Activated naive CD8-positive, alpha-beta T cell treated with anti-CD3 and anti-CD28 coated beads, Interleukin-2, amount 10 ng/mL, durations not matched to agents 7 days and 5 days (primary cell): ENCODE results near the gene FNDC4. TPM values are rescaled to one million over a fixed set of nuclear protein-coding genes. Genes with fewer than 3 reads are reported as not detected.
"Not testable (repeated sequence)": the region's sequence is repeated elsewhere in the genome, so short reads cannot be mapped to it uniquely, and the experiment has no call there.

ENCODE experiments used
- ATAC-seq: fragments of 150-1000 bp; cut with Tn5 transposase; one replicate; pipeline ENCODE4 v1.10.0; 2021; ENCODE audit warnings: low read depth, moderate library complexity
- POLR2A ChIA-PET: fragments of 350-600 bp; sonication (Branson Sonifier 250); formaldehyde crosslinking; loops from one replicate; lab custom pipeline; 2021; ENCODE audit warnings: antibody characterized with exemption; lab: Charles Lee
- DNase-seq: peaks from one replicate; pipeline ENCODE4 v3.0.0; 2021
- H3K27ac Mint-ChIP-seq: one replicate; pipeline ENCODE4 v1.8.0; 2022; ENCODE audit warnings: mild to moderate bottlenecking, mixed read lengths
- H3K27me3 Mint-ChIP-seq: one replicate; pipeline ENCODE4 v1.8.0; 2022; ENCODE audit warnings: mild to moderate bottlenecking, moderate library complexity, mixed read lengths
- H3K36me3 Mint-ChIP-seq: one replicate; pipeline ENCODE4 v1.8.0; 2021; ENCODE audit warnings: mild to moderate bottlenecking, mixed read lengths
- H3K4me1 Mint-ChIP-seq: one replicate; pipeline ENCODE4 v1.8.0; 2021; ENCODE audit warnings: mixed read lengths
- H3K4me3 Mint-ChIP-seq: one replicate; pipeline ENCODE4 v1.8.0; 2022; ENCODE audit warnings: mild to moderate bottlenecking, moderate library complexity, mixed read lengths
- H3K9me3 Mint-ChIP-seq: one replicate; pipeline ENCODE4 v1.8.0; 2021; ENCODE audit warnings: mixed read lengths
- total RNA-seq, 2 experiments: library from RNA; stranded (reverse); gene quantifications; one replicate each; pipeline ENCODE4 v1.2.3, GENCODE V29; 2021

The FNDC4 gene, protein sequence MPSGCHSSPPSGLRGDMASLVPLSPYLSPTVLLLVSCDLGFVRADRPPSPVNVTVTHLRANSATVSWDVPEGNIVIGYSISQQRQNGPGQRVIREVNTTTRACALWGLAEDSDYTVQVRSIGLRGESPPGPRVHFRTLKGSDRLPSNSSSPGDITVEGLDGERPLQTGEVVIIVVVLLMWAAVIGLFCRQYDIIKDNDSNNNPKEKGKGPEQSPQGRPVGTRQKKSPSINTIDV
- total RNA-seq, result not detected

DNA sequence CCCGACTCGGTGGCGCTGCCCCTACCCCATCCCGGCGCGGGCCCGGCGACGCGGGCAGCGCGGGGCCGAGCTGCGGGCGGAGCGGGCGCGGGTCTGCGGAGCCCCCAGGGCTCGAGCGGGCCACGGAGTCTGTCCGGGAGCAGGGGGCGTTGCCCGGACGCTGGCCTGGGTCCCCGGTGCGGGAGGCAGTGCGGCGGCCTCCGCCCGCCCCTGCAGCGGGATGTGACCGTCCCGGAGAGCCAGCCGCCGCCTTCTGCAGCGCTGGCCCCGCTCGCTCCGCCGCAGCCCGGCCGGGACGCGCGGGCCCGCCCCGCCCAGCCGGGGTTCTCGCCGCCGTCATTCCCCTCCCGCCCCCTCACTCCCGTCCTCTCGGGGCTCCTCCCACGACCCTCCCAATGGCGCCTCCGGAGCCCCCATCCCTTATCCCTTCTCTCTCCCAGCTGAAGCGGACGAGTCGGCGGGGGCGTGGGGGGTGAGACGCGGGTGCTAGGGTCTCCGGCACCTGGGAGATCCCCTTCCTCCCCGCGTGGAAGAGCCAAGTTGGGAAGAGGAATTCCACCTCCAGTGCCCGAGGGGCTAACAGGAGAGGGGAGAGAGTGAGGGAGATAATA is at the start of gene FNDC4:
TSS of gene FNDC4 (minus strand) at position 257 of the 611 bp plus-strand sequence. CDS start 521 bp downstream, outside the sequence.
- Mint-ChIP-seq H3K4me3 (peak within 1 kb of the TSS; percentile 74), H3K4me1 (peaks cover 17% of the 10 kb centered on the region), H3K9me3 (no peaks in the 10 kb centered on the region), H3K36me3 (no peaks in the 10 kb centered on the region), H3K27ac (no peak within 1 kb of the TSS), H3K27me3 (peaks cover 55% of the 10 kb centered on the region)
- DNase-seq (peak; percentile 46), ATAC-seq (peak; percentile 73)
- POLR2A ChIA-PET, result interaction anchor here (1.0 kb wide), 1 partner anchor 116 kb away, joined by 3 read pairs; no protein-coding TSS in a partner anchor

DNA sequence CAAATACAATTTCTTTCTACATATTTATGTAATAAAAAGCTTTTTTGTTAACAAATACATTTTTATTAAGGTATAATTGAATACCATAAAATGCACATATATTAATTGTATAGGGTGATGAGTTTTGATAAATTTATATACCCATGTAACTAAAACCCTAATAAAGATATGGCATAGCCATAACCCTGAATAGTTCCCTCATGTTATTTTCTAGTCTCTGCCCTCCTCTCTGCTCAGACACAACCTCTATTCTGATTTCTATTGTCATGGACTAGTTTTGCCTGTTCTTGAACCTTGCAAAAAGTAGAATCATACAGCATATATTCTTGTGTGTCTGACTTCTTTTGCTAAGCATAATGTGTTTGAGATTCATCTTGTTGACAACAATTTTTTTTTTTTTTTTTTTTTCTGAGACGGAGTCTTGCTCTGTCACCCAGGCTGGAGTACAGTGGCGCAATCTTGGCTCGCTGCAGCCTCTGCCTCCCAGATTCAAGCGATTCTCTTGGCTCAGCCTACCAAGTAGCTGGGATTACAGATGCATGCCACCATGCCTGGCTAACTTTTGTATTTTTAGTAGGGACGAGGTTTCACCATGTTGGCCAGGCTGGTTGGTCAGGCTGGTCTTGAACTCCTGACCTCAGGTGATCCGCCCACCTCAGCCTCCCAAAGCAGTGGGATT is 49.3 kb upstream of the FNDC4 start:
- Mint-ChIP-seq H3K4me3 (no peak overlapping the region), H3K9me3 (peaks cover 2% of the 10 kb centered on the region), H3K27me3 (peaks cover 5% of the 10 kb centered on the region), H3K36me3 (no peaks in the 10 kb centered on the region), H3K27ac (no peak overlapping the region), H3K4me1 (no peaks in the 10 kb centered on the region)
- ATAC-seq (no peak), DNase-seq (no peak)
- POLR2A ChIA-PET, result interaction anchor here (0.7 kb wide), 1 partner anchor 1245 kb away, joined by 4 read pairs; no protein-coding TSS in a partner anchor

DNA sequence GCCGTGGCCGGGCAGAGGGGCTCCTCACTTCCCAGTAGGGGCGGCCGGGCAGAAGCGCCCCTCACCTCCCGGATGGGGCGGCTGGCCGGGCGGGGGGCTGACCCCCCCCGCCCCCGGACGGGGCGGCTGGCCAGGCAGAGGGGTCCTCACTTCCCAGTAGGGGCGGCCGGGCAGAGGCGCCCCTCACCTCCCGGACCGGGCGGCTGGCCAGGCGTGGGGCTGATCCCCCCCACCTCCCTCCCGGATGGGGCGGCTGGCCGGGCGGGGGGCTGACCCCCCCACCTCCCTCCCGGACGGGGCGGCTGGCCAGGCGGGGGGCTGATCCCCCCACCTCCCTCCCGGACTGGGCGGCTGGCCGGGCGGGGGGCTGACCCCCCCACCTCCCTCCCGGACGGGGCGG is 44.6 kb upstream of the FNDC4 start:
- H3K4me3 Mint-ChIP-seq, H3K9me3 Mint-ChIP-seq, POLR2A ChIA-PET, H3K4me1 Mint-ChIP-seq, ATAC-seq, H3K27ac Mint-ChIP-seq, H3K36me3 Mint-ChIP-seq, DNase-seq: not testable (repeated sequence)
- peaks cover 15% of the 10 kb centered on the region for H3K27me3 Mint-ChIP-seq

DNA sequence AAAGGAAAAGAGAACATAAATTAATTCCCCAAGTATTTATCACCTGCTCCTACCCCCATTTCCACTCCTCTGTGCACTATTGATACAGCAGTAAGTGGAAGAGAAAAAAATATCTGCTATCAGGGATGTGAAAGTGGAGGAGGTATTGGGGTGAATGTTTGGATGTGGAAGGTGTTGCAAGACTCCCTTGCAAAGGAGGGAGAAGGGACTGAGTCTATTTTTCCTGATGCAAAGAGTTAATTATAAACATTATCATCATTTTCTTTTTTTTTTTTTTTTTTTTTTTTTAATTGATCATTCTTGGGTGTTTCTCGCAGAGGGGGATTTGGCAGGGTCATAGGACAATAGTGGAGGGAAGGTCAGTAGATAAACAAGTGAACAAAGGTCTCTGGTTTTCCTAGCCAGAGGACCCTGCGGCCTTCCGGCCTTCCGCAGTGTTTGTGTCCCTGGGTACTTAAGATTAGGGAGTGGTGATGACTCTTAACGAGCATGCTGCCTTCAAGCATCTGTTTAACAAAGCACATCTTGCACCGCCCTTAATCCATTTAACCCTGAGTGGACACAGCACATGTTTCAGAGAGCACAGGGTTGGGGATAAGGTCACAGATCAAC is 43.9 kb upstream of the FNDC4 start:
- not testable (repeated sequence) for H3K4me3 Mint-ChIP-seq, ATAC-seq

DNA sequence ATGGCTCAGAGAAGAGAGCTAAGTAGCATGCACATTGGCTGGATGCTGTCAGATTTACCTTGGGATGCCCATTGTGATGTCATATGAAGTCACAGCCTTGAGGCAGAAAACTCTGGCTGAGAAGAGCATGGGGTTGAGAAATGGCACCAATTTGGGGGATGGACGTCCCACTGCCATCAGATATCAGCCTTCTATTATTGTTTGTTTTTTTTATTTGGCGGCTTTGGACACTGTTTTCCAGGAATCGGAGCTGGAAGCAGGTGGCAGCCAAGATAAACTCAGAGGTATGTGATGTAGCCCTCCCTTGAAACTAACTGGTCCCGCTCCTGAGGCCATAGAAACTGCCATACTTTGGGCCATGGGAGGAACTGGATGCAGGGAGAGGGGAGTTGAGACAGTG is 42.3 kb upstream of the FNDC4 start:
- DNase-seq, result no peak
- Mint-ChIP-seq H3K4me3 (no peak overlapping the region), H3K9me3 (no peaks in the 10 kb centered on the region), H3K27me3 (peaks cover 13% of the 10 kb centered on the region), H3K27ac (no peak overlapping the region), H3K4me1 (no peaks in the 10 kb centered on the region), H3K36me3 (no peaks in the 10 kb centered on the region)
- POLR2A ChIA-PET, result no interaction called here
- no peak for ATAC-seq

More for the DNA sequence above, 43.9 kb upstream of the FNDC4 start:
- H3K4me1 Mint-ChIP-seq, DNase-seq, H3K36me3 Mint-ChIP-seq, H3K9me3 Mint-ChIP-seq, H3K27ac Mint-ChIP-seq, POLR2A ChIA-PET: not testable (repeated sequence)
- H3K27me3 Mint-ChIP-seq, result peaks cover 16% of the 10 kb centered on the region

GRCh38 chr2:27531983-27532382 is 37.0 kb upstream of the FNDC4 start:
- ATAC-seq, result no peak
- Mint-ChIP-seq H3K27me3 (peaks cover 18% of the 10 kb centered on the region), H3K4me3 (no peak overlapping the region), H3K9me3 (no peaks in the 10 kb centered on the region), H3K27ac (no peak overlapping the region), H3K4me1 (peaks cover 3% of the 10 kb centered on the region), H3K36me3 (no peaks in the 10 kb centered on the region)
- DNase-seq, result no peak
- POLR2A ChIA-PET, result no interaction called here

DNA sequence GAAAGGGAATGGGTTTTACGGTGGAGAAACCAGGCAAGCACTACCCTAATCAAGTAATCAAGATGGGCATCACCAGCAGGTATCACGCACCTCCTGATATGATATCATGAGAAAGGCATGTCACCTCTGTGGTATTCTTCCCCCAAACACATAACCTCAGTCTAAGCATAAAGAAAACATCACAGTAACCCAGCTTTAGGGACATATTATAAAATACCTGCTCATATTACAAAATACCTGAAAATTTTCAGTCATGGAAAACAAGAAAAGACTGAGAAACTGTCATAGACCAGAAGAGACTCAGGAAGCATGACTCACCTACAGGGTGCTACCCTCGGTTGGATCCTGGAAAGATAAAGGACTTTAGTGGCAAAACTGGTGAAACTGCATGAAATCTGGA is 32.2 kb upstream of the FNDC4 start:
- Mint-ChIP-seq H3K36me3 (no peaks in the 10 kb centered on the region), H3K9me3 (no peaks in the 10 kb centered on the region)
- POLR2A ChIA-PET, result no interaction called here

DNA sequence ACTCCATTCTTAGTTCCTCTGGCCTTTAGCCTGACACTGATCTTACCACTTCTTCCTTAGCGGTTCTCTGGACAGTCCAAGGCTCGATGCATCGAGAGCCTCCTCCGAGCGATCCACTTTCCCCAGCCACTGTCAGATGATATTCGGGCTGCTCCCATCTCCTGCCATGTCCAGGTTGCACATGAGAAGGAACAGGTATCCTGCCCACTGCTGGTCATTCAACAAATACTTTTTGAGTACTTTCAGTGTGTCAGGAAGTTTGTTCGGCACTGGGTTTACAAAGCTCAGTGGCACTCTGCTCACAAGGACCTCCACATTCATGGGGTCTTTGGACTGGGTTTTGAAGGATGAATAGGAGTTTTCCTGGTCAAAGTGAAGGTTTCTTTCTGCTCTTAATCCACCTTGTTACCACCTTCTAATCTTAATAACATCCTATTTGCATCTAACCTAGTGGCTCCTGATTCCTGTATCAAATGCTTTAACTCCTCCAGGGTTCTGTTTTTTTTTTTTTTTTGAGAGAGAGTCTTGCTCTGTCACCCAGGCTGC is 27.5 kb upstream of the FNDC4 start:
- Mint-ChIP-seq H3K27ac (no peak overlapping the region), H3K36me3 (no peaks in the 10 kb centered on the region), H3K27me3 (peaks cover 5% of the 10 kb centered on the region), H3K4me3 (no peak overlapping the region), H3K9me3 (no peaks in the 10 kb centered on the region), H3K4me1 (peaks cover 3% of the 10 kb centered on the region)
- no peak for ATAC-seq
- POLR2A ChIA-PET, result no interaction called here
- no peak for DNase-seq

More for the DNA sequence above, 32.2 kb upstream of the FNDC4 start:
- no peak overlapping the region for H3K27ac Mint-ChIP-seq
- H3K4me1 Mint-ChIP-seq, result peaks cover 3% of the 10 kb centered on the region
- DNase-seq, result no peak
- no peak overlapping the region for H3K4me3 Mint-ChIP-seq
- ATAC-seq, result no peak
- H3K27me3 Mint-ChIP-seq, result peaks cover 10% of the 10 kb centered on the region

- peaks cover 8% of the 10 kb centered on the region for H3K27me3 Mint-ChIP-seq
- H3K36me3 Mint-ChIP-seq, result no peaks in the 10 kb centered on the region
- POLR2A ChIA-PET, result interaction anchor here (0.7 kb wide), 1 partner anchor 38 kb away, joined by 3 read pairs; no protein-coding TSS in a partner anchor
- H3K4me1 Mint-ChIP-seq, result no peaks in the 10 kb centered on the region
- ATAC-seq (no peak), DNase-seq (no peak)
- H3K9me3 Mint-ChIP-seq, result no peaks in the 10 kb centered on the region
- H3K27ac Mint-ChIP-seq, result no peak overlapping the region
- no peak overlapping the region for H3K4me3 Mint-ChIP-seq
Observed at GRCh38 chr2:27520316-27520715, 25.3 kb upstream of the FNDC4 start.

DNA sequence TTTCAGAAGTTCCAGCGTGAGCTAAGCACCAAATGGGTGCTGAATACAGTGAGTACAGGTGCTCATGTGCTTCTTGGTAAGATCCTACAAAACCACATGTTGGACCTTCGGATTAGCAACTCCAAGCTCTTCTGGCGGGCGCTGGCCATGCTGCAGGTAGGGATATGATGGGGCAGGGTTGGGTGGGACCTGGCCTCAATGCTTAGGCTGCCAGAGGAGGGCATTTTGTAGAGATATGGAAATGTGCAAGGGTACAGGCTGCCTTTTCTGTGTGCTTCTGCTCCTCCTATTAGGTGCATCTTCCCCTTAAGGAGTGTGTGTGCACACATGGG is 23.7 kb upstream of the FNDC4 start:
- H3K4me3 Mint-ChIP-seq, result no peak overlapping the region
- no peak for DNase-seq
- peaks cover 13% of the 10 kb centered on the region for H3K27me3 Mint-ChIP-seq
- no peak for ATAC-seq
- H3K27ac Mint-ChIP-seq, result no peak overlapping the region
- POLR2A ChIA-PET, result no interaction called here
- H3K36me3 Mint-ChIP-seq, result no peaks in the 10 kb centered on the region
- no peaks in the 10 kb centered on the region for H3K4me1 Mint-ChIP-seq
- H3K9me3 Mint-ChIP-seq, result no peaks in the 10 kb centered on the region

- no peaks in the 10 kb centered on the region for H3K4me1 Mint-ChIP-seq
- no peak overlapping the region for H3K27ac Mint-ChIP-seq
- no peak overlapping the region for H3K4me3 Mint-ChIP-seq
- no peaks in the 10 kb centered on the region for H3K36me3 Mint-ChIP-seq
- H3K9me3 Mint-ChIP-seq, result no peaks in the 10 kb centered on the region
- ATAC-seq (no peak), DNase-seq (no peak)
- POLR2A ChIA-PET, result interaction anchor here (0.6 kb wide), 1 partner anchor 168 kb away, joined by 3 read pairs; no protein-coding TSS in a partner anchor
- peaks cover 15% of the 10 kb centered on the region for H3K27me3 Mint-ChIP-seq
Observed at GRCh38 chr2:27518113-27518781, 23.2 kb upstream of the FNDC4 start.

- Mint-ChIP-seq H3K9me3 (no peaks in the 10 kb centered on the region), H3K36me3 (no peaks in the 10 kb centered on the region), H3K27me3 (peaks cover 16% of the 10 kb centered on the region), H3K4me3 (no peak overlapping the region), H3K27ac (no peak overlapping the region), H3K4me1 (no peaks in the 10 kb centered on the region)
- DNase-seq, result no peak
- POLR2A ChIA-PET, result no interaction called here
- no peak for ATAC-seq
Observed at GRCh38 chr2:27509326-27509725, 14.3 kb upstream of the FNDC4 start.

DNA sequence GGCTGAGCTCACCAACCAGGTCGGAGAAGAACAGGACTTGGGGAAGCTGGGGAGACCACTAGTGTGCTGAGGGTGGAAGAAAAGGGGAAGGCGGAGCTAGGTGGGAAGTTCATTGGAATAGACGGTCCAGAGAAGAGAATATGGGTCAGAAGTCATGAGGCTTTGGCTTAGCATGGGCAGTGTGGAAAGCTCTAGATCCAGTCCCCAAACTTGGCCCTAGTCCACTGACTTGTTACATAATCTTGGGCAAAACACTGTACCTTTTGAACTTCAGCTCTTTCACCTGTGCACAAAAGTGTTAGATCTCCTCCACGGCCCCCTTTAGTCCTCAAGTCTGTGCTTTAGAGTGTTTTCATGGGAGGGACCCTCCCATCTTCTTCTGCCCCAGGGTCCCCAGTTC is 12.3 kb upstream of the FNDC4 start:
- POLR2A ChIA-PET, result no interaction called here
- H3K4me3 Mint-ChIP-seq, result no peak overlapping the region
- H3K36me3 Mint-ChIP-seq, result no peaks in the 10 kb centered on the region
- peaks cover 13% of the 10 kb centered on the region for H3K27me3 Mint-ChIP-seq
- H3K9me3 Mint-ChIP-seq, result no peaks in the 10 kb centered on the region
- no peak for DNase-seq
- no peak overlapping the region for H3K27ac Mint-ChIP-seq
- ATAC-seq, result no peak
- H3K4me1 Mint-ChIP-seq, result no peaks in the 10 kb centered on the region
